ENCODE measurements around the gene PLCB1. TPM values are rescaled to one million over a fixed set of nuclear protein-coding genes. Genes with fewer than 3 reads are reported as not detected.

The PLCB1 gene
- total RNA-seq, 1 experiment from 2014 or later = not detected

DNA sequence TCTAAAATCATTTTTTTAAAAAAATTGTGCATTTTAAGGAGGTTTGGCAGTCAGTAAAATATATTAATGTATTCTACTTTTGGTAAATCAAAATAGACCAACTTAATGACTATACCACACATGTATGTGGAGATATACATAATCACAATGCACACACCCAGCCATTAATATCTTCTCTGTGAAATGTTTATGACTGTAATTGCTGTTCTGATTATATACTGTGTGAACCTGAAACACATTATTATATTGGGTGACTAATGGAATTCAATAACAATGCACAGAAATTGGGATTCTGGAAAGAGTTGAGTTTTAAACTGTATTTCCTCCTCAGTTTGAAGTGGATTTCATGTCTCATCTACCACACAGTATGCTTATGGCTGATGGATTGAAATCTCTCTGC, 233.6 kb downstream of the PLCB1 start:
- Histone ChIP-seq H3K4me1 (replicated peaks; ENCODE audit: insufficient read depth) (no peaks in the 10 kb centered on the region), H3K79me2 (ENCODE audit: low read depth) (no peaks in the 10 kb centered on the region), H3K4me2 (no peak overlapping the region), H4K20me1 (ENCODE audit: insufficient read depth) (no peaks in the 10 kb centered on the region), H3K36me3 (ENCODE audit: low read depth) (no peaks in the 10 kb centered on the region), H2AFZ (no peak overlapping the region), H3K9me3 (ENCODE audit: insufficient read depth, low read depth) (no peaks in the 10 kb centered on the region), H3F3A (ENCODE audit: insufficient read depth, low read depth) (no peaks in the 10 kb centered on the region), H3K27ac (no peak overlapping the region), H3K27me3 (ENCODE audit: insufficient read depth, low read depth) (no peaks in the 10 kb centered on the region), H3K4me3 (no peak overlapping the region), H3K9me2 (ENCODE audit: insufficient read depth) (no peaks in the 10 kb centered on the region)
- no TSS peak for BruUV-seq (replicated peaks)
- DNase-seq = no peak
- intact Hi-C loops (cut with micrococcal nuclease; ENCODE audit: unreplicated experiment) = no loop called here
- CTCF ChIA-PET = no interaction called here
- POLR2A ChIA-PET (ENCODE audit: unreplicated experiment) = no interaction called here
- TF ChIP-seq, protein P1, sequence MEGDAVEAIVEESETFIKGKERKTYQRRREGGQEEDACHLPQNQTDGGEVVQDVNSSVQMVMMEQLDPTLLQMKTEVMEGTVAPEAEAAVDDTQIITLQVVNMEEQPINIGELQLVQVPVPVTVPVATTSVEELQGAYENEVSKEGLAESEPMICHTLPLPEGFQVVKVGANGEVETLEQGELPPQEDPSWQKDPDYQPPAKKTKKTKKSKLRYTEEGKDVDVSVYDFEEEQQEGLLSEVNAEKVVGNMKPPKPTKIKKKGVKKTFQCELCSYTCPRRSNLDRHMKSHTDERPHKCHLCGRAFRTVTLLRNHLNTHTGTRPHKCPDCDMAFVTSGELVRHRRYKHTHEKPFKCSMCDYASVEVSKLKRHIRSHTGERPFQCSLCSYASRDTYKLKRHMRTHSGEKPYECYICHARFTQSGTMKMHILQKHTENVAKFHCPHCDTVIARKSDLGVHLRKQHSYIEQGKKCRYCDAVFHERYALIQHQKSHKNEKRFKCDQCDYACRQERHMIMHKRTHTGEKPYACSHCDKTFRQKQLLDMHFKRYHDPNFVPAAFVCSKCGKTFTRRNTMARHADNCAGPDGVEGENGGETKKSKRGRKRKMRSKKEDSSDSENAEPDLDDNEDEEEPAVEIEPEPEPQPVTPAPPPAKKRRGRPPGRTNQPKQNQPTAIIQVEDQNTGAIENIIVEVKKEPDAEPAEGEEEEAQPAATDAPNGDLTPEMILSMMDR (conservative IDR thresholded peaks at IDR 0.05) = no peak
- no peak for TF ChIP-seq EZH2 (IDR thresholded peaks at IDR 0.05; ENCODE audit: low read depth)

GRCh38 chr20:8366303-8366923, 234.3 kb downstream of the PLCB1 start:
- no peaks in the 10 kb centered on the region for H4K20me1 ChIP-seq (ENCODE audit: insufficient read depth)
- no peaks in the 10 kb centered on the region for H3K36me3 ChIP-seq (ENCODE audit: low read depth)
- no peak overlapping the region for H3K27ac ChIP-seq
- H3F3A ChIP-seq (ENCODE audit: insufficient read depth, low read depth) = no peaks in the 10 kb centered on the region
- no peak overlapping the region for H3K4me3 ChIP-seq
- H3K9me2 ChIP-seq (ENCODE audit: insufficient read depth) = no peaks in the 10 kb centered on the region
- no peaks in the 10 kb centered on the region for H3K79me2 ChIP-seq (ENCODE audit: low read depth)
- no peak overlapping the region for H2AFZ ChIP-seq
- no peaks in the 10 kb centered on the region for H3K9me3 ChIP-seq (ENCODE audit: insufficient read depth, low read depth)
- no peak for TF ChIP-seq EZH2 (IDR thresholded peaks at IDR 0.05; ENCODE audit: low read depth)
- TF ChIP-seq, protein P1 (conservative IDR thresholded peaks at IDR 0.05) = no peak
- H3K27me3 ChIP-seq (ENCODE audit: insufficient read depth, low read depth) = no peaks in the 10 kb centered on the region
- BruUV-seq (replicated peaks) = no TSS peak
- H3K4me1 ChIP-seq (replicated peaks; ENCODE audit: insufficient read depth) = no peaks in the 10 kb centered on the region
- no peak overlapping the region for H3K4me2 ChIP-seq
- intact Hi-C loops (cut with micrococcal nuclease; ENCODE audit: unreplicated experiment) = no loop called here
- DNase-seq = no peak
- ChIA-PET POLR2A (ENCODE audit: unreplicated experiment) (no interaction called here), CTCF (no interaction called here)

GRCh38 chr20:8367689-8368088, 235.6 kb downstream of the PLCB1 start:
- no peaks in the 10 kb centered on the region for H3K4me1 ChIP-seq (replicated peaks; ENCODE audit: insufficient read depth)
- H3K4me2 ChIP-seq = no peak overlapping the region
- intact Hi-C loops (cut with micrococcal nuclease; ENCODE audit: unreplicated experiment) = no loop called here
- H3F3A ChIP-seq (ENCODE audit: insufficient read depth, low read depth) = no peaks in the 10 kb centered on the region
- ChIA-PET POLR2A (ENCODE audit: unreplicated experiment) (no interaction called here), CTCF (no interaction called here)
- no peaks in the 10 kb centered on the region for H3K36me3 ChIP-seq (ENCODE audit: low read depth)
- H3K4me3 ChIP-seq = no peak overlapping the region
- no peak for TF ChIP-seq EZH2 (IDR thresholded peaks at IDR 0.05; ENCODE audit: low read depth)
- TF ChIP-seq, protein P1 (conservative IDR thresholded peaks at IDR 0.05) = no peak
- no TSS peak for BruUV-seq (replicated peaks)
- no peaks in the 10 kb centered on the region for H3K9me2 ChIP-seq (ENCODE audit: insufficient read depth)
- H3K27me3 ChIP-seq (ENCODE audit: insufficient read depth, low read depth) = no peaks in the 10 kb centered on the region
- H3K9me3 ChIP-seq (ENCODE audit: insufficient read depth, low read depth) = no peaks in the 10 kb centered on the region
- no peak overlapping the region for H2AFZ ChIP-seq
- no peak overlapping the region for H3K27ac ChIP-seq
- DNase-seq = no peak
- H3K79me2 ChIP-seq (ENCODE audit: low read depth) = no peaks in the 10 kb centered on the region
- no peaks in the 10 kb centered on the region for H4K20me1 ChIP-seq (ENCODE audit: insufficient read depth)

Data from PC-9 (cell line).